Right ventricle myocardium inferior (tissue), 1 donor: ENCODE measurements around the gene IL18BP. TPM values are rescaled to one million over a fixed set of nuclear protein-coding genes. Genes with fewer than 3 reads are reported as not detected.

ENCODE experiments used
- ATAC-seq: fragments of 200-7000 bp; cut with Tn5 transposase; one replicate; pipeline ENCODE4 v1.9.1; 2020; ENCODE audit warnings: mild to moderate bottlenecking, moderate library complexity
- DNase-seq: peaks from one replicate; pipeline ENCODE4 v3.0.0; 2021; ENCODE audit errors: missing footprints
- intact Hi-C: fragments of 100-400 bp; cut with DNase I; formaldehyde crosslinking; loops from one replicate; pipeline ENCODE4 v1.11.0; 2022
- total RNA-seq: library from RNA; stranded (reverse); fragmentation: NEBNext Ultra II Directional; extraction: Animal tissue kit (Norgen Biotek cat#: 25700); gene quantifications from one replicate; pipeline ENCODE4 v1.2.1, GENCODE V29; 2021
- donor health status: DM: no; HTN: yes; CAD: no; lungs with severe emphysema.

The IL18BP gene
- total RNA-seq, 1 donor from 2014 or later, result 5.1 TPM

DNA sequence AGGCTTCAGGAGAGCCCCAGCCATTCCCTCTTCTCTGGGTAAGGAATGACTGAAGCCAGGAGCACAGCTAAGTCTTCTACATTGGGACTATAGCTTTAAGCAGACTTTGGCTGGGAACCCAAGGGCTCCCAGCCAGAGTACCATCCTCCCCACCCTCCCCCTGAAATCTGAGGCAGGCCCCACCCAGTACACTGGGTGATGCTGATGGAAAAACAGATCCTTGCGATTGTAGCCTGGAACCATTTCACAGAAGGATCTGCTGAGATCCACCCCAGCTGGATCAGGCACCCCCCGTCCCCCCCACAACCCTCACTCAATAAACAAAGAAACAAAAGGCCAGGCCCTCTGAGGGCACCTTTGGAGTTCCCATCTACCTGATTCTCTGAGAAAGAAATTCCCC, 39.8 kb downstream of the IL18BP start:
- peak; percentile 70 for ATAC-seq
- DNase-seq, result no peak
- intact Hi-C loops, result no loop called here

DNA sequence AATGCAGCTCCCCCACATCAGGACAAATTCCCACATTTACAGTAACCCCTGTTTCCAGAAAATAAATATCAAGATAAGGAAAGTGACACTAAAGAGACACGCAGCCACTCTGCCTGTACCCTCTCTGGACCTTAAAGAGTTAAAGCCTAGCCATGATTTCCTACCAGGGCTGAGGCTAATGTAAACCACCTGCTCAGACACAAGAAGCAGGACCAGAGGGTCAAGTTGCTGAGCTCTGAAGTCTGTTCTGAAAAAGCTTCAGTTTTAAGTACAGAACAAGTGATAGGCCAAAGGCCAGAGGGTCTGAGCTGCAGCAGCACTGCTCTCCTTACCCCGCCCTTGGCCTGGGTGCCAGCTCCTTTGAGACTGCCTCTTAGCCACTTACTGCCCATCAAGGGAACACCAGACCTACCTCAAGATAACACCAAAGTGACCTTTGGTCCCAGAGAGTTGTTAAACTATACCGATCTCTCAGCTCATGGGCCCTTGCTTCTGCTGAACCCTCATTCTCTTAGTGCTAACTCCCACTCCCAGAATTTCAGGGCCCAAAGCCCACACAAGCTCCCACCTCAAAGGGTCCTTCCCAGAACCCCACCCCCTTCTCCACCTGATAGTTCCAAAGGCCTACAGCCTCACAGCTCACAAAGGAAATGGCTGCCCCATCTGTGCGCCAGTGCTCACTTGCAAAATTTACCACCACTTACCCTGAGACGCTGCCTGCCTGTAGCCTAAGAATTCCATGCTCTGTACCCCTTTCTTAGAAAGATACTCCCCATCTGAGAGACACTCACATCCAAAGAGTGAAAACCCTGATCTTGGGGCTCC, 40.5 kb downstream of the IL18BP start:
- intact Hi-C loops, result no loop called here
- ATAC-seq (no peak), DNase-seq (no peak)

DNA sequence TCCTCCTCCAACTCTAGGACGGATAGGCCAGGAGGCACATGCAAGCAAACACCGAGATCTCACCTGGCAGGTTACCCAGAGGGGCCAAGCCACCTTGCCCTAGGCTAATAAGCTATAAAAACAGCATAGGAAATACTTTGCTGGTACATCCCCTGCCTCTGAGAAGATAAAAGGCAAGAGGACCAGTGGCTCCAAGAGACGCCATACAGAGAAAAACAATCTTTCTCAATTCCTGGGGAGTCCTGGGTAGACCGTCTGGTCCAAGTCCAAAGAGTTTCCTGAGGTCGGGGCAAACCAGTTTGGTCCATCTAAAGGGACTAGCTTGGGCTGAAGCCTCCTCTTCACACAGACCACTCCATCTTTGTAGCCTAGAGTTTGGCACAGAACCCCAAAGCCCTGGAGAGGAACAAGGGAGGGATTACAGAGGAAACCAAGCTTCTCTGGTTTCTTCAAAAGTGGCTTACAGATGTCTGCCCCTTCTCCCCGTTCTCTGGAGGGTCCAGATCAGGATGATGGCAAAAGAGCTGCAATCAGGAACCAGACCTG, 41.2 kb downstream of the IL18BP start:
- no peak for ATAC-seq
- no peak for DNase-seq
- intact Hi-C loops, result loop anchor here (2.0 kb wide), 1 partner anchor 63 kb away; the partner anchor contains the start of gene LAMTOR1

DNA sequence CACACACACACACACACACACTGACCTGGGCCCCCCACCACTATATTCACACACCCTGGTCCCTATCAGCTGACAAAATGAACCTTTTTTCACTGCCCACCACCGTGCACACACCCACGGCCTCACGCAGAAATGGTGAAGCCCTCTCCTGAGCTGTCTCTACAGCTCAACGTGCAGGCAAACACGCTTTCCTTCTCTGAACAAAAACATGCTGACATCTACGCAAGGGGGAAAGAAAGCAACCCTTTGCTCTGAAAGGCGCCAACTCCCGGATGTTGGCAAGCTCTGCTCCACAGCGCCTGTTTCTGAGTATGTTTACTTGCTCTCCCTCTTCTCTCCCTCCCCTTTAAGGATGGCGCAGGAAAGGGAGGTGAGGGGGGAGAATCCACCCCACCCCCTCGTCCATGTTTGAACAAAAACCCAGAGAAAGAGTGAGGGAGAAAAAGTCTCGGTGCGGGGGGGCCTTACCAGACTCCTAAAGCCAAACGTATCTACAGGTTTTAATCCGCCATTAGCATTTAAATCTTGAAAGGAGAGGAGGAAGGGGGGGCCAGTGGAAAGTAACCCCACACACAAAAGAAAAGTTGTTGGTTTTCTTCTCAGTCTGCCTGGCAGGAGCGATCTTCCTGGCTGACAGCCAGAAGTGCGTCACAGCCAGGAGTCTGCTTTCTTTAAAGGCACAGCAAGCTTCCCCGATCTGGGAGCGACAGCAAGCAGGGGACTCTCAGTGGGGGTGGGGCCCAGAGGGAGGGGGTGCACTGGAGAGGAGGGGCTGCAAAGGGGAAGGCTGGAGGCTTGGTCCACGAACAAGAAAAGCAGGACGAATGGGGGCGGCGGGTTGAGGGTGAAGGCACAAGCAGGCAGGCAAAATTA, 42.0 kb downstream of the IL18BP start:
- ATAC-seq (peak; percentile 85), DNase-seq (peak; percentile 96)
- intact Hi-C loops, result loop anchor here (1.0 to 2.0 kb wide), 2 partner anchors 40 to 62 kb away; partner anchors contain the start of genes LAMTOR1, LRRC51 and NUMA1

DNA sequence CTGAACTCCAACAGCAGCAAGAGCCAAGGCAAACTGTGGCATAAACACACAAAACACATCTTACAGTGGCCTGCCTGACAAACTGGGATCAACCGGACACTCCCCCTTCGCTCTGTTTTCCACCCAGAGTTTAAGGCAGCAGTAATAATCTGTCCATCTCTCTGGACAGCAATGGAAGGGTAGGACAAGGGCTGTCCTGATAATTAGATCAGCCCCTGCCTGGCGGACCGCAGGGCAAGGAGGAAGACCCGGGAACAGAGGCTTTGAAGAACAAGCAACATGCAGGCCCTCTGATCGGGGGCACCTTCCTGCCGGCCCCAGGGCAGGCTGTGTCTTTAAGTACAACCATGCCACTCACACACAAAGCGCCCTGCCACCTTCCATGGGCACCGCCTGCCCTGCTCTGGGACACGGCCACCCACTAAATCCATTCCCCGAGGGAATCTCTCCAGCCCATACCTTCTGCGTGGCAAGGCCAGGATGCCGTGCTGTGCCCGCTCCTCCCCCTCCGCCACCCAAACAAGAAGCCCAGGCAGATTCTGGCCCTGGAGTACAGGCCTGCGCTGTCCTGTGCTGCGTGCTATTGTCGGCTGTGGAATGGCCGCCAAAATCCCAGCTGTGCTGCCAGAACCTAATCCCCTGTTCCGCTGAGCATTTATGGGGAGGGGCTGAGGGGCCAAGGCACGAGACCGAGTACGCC, 42.8 kb downstream of the IL18BP start:
- intact Hi-C loops, result loop anchor here (1.0 to 2.0 kb wide), 2 partner anchors 39 to 61 kb away; partner anchors contain the start of genes LAMTOR1, LRRC51 and NUMA1
- ATAC-seq, result peak; percentile 70
- peak; percentile 78 for DNase-seq

DNA sequence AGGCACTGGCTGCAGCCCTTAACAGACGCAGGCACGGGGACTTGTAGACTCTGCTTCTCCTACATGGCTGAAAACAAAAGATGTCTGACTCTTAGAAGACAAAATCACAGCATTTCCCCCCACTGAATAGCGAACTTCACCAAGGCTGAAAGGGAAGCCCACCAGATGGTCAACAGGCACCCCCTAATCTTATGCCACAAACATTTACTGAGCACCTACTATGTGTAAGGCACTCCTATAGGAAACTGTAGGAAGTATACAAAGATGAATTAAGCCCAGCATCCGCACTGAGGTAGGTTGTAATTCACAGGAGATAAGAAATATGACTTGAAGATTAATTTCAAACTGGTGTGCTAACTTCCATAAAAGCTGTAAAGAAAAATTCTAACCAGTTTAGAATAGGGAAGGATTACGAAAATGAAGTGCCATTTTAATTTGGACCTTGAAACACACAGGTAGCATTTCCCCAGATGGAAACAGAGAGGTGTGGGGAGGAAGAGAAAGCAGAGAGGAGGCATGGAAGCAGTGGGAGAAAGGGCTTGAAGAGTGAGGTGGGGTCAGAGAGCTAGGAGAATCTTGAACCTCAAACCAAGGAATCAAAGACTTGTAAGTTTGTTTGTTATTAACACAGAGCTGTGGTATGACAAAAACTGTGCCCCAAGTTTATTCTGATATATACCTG, 43.5 kb downstream of the IL18BP start:
- intact Hi-C loops, result no loop called here
- DNase-seq, result no peak
- ATAC-seq, result no peak

DNA sequence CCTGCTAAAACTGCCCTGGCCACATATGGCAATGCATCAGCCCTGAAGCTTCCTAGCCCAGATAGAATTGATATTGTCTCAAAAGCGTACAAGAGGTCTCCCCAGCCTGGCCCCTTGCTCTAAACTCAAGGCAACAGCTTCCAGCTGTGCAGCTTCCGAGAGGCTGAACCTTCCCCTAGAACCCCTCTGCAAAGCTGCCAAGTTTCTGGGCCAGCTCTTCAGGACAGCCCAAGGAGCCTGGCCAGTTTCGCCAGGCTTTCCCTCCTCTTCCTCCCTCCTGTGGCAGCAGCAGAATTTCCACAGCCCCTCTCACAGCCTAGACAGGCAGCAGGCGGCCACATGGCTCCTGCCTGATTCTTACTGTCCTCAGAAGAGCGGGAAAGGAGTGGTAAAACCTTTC, 47.1 kb downstream of the IL18BP start:
- DNase-seq (no peak), ATAC-seq (no peak)
- intact Hi-C loops, result no loop called here

DNA sequence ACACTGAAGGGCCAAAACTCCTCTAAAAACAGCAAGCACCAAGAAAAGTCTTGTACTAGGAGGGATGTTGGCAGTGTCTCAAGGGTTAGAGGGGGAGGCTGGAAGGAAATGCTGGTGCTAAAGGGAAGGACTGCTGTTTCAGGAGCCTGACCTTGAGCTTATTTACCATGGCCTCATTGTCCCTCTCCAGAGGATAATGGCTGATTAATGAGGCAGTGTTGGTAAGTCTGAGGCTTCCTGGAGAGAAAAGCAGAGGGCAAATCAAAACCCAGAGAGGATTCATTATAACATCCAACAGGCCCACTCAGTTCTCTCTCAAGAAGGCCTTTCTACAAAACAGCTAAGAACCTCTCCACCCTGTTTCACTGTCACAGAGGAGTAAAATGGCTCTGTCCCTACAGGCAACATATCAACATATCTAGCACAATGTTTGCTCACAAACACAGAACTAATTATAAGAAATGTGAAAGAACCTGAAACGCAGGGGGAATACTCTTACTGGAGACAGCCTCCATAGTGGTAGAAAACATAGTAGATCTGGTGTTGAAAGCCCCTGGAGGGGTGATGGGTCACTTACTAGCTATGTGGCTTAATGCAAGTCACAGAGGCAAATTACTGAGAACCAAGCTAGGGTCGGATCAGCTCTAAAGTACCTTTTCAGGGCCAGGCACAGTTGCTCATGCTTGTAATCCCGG, 50.2 kb downstream of the IL18BP start:
- intact Hi-C loops, result no loop called here
- no peak for ATAC-seq

More for the DNA sequence above, 50.2 kb downstream of the IL18BP start:
- no peak for DNase-seq

Other genes with a start within 250 kb of the IL18BP start
- gene DEFB108B, start 165.7 kb upstream of the IL18BP start, total RNA-seq, result not detected
- gene DEFB131B, start 120.5 kb upstream of the IL18BP start, total RNA-seq, result not detected
- gene XNDC1N, start 70.3 kb upstream of the IL18BP start, total RNA-seq, result 3.2 TPM
- gene RNF121, start 69.9 kb upstream of the IL18BP start, total RNA-seq, result 23.0 TPM
- 81.3 TPM for gene NUMA1, start 81.6 kb downstream of the IL18BP start, total RNA-seq
- gene LRRC51, start 81.9 kb downstream of the IL18BP start, total RNA-seq, result 3.7 TPM
- 80.3 TPM for gene LAMTOR1, start 104.4 kb downstream of the IL18BP start, total RNA-seq
- not detected for gene TOMT, start 107.0 kb downstream of the IL18BP start, total RNA-seq
- 46.1 TPM for gene ANAPC15, start 113.8 kb downstream of the IL18BP start, total RNA-seq
- 1.7 TPM for gene FOLR3, start 136.8 kb downstream of the IL18BP start, total RNA-seq
- 1.2 TPM for gene FOLR1, start 193.2 kb downstream of the IL18BP start, total RNA-seq
- gene FOLR2, start 217.9 kb downstream of the IL18BP start, total RNA-seq, result 33.1 TPM
- 130 TPM for gene INPPL1, start 225.9 kb downstream of the IL18BP start, total RNA-seq
- gene PHOX2A, start 245.3 kb downstream of the IL18BP start, total RNA-seq, result not detected